HCT116 (cell line): Measurements from ENCODE around the gene GABBR2.

Experiments used
- ATF3 ChIP-seq: IDR thresholded peaks from 2 replicates; pipeline ENCODE4 v1.6.1; 2012
- CTCF ChIP-seq, 3 experiments: fragments of 200-600 bp in 1 of 3; sonication (generic) in 1 of 3; IDR thresholded peaks in 2 of 3; conservative IDR thresholded peaks in 1 of 3; 2 replicates each; pipeline ENCODE4 v1.5.1; 2012 to 2017; ENCODE audit warnings: low read depth in 2 of 3, low read length in 2 of 3, antibody characterized with exemption in 1 of 3, borderline replicate concordance in 1 of 3, control low read depth in 1 of 3, mild to moderate bottlenecking in 1 of 3, mixed read lengths in 1 of 3, mixed run types in 1 of 3, moderate library complexity in 1 of 3; ENCODE audit not compliant: insufficient read depth in 1 of 3
- EGR1 ChIP-seq: IDR thresholded peaks from 2 replicates; pipeline ENCODE4 v1.6.1; 2012; ENCODE audit warnings: low read depth
- EZH2 ChIP-seq: fragments of 200-600 bp; sonication (generic); IDR thresholded peaks from 2 replicates; pipeline ENCODE4 v1.6.1; 2017; ENCODE audit warnings: antibody characterized with exemption, mixed run types
- EZH2phosphoT487 ChIP-seq: fragments of 200-600 bp; IDR thresholded peaks from 2 replicates; pipeline ENCODE4 v1.6.1; 2018; ENCODE audit warnings: antibody characterized with exemption, borderline replicate concordance
- JUND ChIP-seq: IDR thresholded peaks from 2 replicates; pipeline ENCODE4 v1.6.1; 2012
- MAX ChIP-seq: IDR thresholded peaks from 2 replicates; pipeline ENCODE4 v1.6.1; 2012
- POLR2A ChIP-seq: IDR thresholded peaks from 2 replicates; pipeline ENCODE4 v1.7.0; 2011; ENCODE audit warnings: borderline replicate concordance; ENCODE audit not compliant: insufficient read depth, insufficient read length; ENCODE audit errors: extremely low read depth
- POLR2AphosphoS5 ChIP-seq: IDR thresholded peaks from 2 replicates; pipeline ENCODE4 v1.6.1; 2011; ENCODE audit warnings: mild to moderate bottlenecking, low read depth, low read length, moderate library complexity
- RAD21 ChIP-seq: IDR thresholded peaks from 2 replicates; pipeline ENCODE4 v1.6.1; 2012; ENCODE audit warnings: low read depth, mild to moderate bottlenecking
- YY1 ChIP-seq: IDR thresholded peaks from 2 replicates; pipeline ENCODE4 v1.6.1; 2011; ENCODE audit warnings: low read length, low read depth, moderate library complexity, mild to moderate bottlenecking; ENCODE audit not compliant: insufficient replicate concordance; ENCODE audit errors: extremely low read depth
- ZNF274 ChIP-seq: fragments of 200-500 bp; sonication (Bioruptor generic); IDR thresholded peaks from 2 replicates; pipeline ENCODE4 v1.6.1; 2014; ENCODE audit warnings: mild to moderate bottlenecking, low read depth, low read length, inconsistent platforms
- TF ChIP-seq, protein P1 (sequence below): IDR thresholded peaks from 2 replicates; pipeline ENCODE4 v1.6.1; 2012; ENCODE audit warnings: low read depth

DNA sequence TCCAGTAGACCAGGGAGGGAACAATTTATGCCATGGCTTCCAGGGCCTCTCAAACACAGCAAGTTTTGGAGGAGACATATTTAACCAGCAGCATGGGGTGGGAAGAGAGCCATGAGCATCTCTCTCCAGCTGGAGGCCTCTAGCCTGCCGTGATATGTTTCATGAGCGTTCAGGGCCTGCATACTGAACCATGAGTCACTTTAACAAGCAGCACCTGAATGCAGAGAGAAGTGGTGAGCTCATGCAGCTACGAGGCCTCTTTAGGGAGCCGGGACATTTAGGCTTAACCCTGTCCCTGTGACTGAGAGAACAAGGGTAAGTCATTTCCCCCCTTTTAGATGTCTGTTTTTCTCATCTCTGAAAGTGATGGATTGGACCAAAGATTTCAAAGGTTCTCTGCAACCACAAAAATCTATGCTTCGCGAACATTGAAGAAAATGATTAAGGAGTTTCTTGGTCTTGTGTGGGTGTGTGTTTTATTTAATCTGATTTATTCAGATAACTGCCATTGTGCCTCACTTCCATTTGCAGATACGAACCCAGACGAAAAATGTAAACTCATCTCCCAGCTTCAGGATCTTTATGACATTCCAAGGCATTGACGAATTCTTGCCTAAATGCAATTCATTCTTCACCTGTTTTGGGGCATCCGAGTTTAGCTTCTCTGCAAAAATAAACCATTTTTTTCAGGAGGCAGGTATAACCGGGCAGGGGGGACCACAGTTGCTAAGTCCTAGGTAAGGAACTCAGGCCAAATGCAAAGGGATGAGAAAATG is 157.0 kb downstream of the GABBR2 start:
- TF ChIP-seq CTCF (IDR thresholded peaks at IDR 0.05 in 2 of 3, conservative IDR thresholded peaks at IDR 0.05 in 1 of 3; ENCODE audit: borderline replicate concordance in 1 of 3, insufficient read depth in 1 of 3, low read depth in 2 of 3, low read length in 2 of 3) (no peak), POLR2A (no peak), EZH2phosphoT487 (no peak), MAX (no peak), POLR2AphosphoS5 (no peak), ZNF274 (no peak), ATF3 (no peak), JUND (no peak), RAD21 (no peak), EZH2 (no peak), EGR1 (no peak), YY1 (no peak)
- TF ChIP-seq, protein P1, sequence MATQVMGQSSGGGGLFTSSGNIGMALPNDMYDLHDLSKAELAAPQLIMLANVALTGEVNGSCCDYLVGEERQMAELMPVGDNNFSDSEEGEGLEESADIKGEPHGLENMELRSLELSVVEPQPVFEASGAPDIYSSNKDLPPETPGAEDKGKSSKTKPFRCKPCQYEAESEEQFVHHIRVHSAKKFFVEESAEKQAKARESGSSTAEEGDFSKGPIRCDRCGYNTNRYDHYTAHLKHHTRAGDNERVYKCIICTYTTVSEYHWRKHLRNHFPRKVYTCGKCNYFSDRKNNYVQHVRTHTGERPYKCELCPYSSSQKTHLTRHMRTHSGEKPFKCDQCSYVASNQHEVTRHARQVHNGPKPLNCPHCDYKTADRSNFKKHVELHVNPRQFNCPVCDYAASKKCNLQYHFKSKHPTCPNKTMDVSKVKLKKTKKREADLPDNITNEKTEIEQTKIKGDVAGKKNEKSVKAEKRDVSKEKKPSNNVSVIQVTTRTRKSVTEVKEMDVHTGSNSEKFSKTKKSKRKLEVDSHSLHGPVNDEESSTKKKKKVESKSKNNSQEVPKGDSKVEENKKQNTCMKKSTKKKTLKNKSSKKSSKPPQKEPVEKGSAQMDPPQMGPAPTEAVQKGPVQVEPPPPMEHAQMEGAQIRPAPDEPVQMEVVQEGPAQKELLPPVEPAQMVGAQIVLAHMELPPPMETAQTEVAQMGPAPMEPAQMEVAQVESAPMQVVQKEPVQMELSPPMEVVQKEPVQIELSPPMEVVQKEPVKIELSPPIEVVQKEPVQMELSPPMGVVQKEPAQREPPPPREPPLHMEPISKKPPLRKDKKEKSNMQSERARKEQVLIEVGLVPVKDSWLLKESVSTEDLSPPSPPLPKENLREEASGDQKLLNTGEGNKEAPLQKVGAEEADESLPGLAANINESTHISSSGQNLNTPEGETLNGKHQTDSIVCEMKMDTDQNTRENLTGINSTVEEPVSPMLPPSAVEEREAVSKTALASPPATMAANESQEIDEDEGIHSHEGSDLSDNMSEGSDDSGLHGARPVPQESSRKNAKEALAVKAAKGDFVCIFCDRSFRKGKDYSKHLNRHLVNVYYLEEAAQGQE, result no peak
